ENCODE data around the gene MBD3. TPM values are rescaled to one million over a fixed set of nuclear protein-coding genes. Genes with fewer than 3 reads are reported as not detected.

The MBD3 gene
- polyA plus RNA-seq, 1 experiment, result 21.9 TPM

DNA sequence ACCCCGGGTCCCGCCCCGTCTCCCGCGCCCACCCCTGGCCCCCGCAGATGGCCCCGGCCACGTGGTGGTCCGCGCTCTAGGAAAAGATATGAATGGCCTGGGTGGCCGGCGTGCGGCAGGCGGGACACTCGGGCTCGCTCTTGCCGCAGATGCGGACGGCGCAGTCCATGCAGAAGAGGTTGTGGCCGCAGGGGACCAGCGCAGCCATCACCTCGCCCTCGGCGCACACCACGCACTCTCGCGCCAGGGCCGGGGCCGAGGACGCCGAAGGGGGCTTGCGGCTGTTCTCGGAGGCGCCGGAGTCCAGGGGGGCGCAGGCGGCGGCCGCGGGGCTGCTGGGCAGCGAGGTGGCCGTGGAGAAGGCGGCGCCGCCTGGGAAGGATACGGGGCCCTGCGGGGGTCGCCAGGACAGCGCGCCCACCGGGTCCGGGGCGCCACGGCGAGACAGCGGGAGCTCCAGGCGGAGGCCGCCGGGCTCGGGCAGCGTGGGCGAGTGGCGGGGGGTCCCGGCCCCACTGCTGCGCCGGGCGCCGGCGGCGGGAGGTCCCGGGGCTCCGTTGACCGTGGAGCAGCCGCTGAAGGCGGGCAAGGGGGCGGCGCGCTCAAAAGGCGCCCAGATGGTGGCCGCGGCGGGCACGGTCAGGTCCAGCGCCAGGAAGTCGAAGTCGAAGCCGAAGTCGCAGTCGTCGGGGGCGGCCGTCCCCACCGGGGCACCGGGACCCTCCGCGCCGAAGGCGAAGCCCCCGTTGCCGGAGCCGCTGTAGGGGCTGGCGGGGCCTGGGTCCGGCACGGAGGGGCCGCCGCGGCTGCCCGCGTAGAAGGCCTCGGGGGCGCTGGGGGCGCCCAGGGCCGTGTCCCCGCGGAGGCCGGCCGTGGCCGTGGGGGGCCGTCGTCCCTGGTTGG, 36.9 kb downstream of the MBD3 start:
- no peak overlapping the region for H3K4me3 ChIP-seq (ENCODE audit: low read depth, low read length)
- no peak overlapping the region for H3K27ac ChIP-seq (ENCODE audit: low read depth, low read length)
- CTCF ChIA-PET, result no interaction called here
- TF ChIP-seq, protein P1, sequence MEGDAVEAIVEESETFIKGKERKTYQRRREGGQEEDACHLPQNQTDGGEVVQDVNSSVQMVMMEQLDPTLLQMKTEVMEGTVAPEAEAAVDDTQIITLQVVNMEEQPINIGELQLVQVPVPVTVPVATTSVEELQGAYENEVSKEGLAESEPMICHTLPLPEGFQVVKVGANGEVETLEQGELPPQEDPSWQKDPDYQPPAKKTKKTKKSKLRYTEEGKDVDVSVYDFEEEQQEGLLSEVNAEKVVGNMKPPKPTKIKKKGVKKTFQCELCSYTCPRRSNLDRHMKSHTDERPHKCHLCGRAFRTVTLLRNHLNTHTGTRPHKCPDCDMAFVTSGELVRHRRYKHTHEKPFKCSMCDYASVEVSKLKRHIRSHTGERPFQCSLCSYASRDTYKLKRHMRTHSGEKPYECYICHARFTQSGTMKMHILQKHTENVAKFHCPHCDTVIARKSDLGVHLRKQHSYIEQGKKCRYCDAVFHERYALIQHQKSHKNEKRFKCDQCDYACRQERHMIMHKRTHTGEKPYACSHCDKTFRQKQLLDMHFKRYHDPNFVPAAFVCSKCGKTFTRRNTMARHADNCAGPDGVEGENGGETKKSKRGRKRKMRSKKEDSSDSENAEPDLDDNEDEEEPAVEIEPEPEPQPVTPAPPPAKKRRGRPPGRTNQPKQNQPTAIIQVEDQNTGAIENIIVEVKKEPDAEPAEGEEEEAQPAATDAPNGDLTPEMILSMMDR (IDR thresholded peaks at IDR 0.05; ENCODE audit: low read depth, low read length), result no peak
- H3K27me3 ChIP-seq (ENCODE audit: control insufficient read depth, insufficient read depth, low read length), result no peaks in the 10 kb centered on the region
- no peak for DNase-seq (ENCODE audit: low read depth, low spot score)
- POLR2A ChIA-PET, result no interaction called here
- no peaks in the 10 kb centered on the region; the same call in 1 of the 2 replicates for H3K9me3 ChIP-seq (ENCODE audit: control insufficient read depth, insufficient read depth, low read length)

DNA sequence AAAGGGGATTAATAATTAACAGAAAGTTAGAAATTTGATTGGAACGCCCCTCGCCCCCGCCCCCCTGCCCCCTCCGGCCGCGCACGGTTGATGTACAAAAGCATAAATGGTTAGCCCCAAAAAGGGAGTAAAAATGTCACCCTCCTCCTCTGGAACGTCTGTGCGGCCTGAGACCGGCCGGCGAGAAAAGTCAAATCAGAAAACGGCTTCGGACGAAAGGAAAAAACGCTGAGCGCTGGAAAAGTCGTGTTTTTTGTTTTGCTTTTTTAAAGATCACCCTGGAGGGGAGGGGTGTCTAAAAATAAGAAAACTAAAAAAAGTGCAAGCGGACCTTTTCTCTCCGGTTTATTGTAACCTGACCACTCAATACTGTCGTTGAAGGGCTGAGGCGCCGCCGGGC, 37.7 kb downstream of the MBD3 start:
- ChIA-PET POLR2A (no interaction called here), CTCF (no interaction called here)
- TF ChIP-seq, protein P1 (IDR thresholded peaks at IDR 0.05; ENCODE audit: low read depth, low read length), result no peak
- Histone ChIP-seq H3K27ac (ENCODE audit: low read depth, low read length) (no peak overlapping the region), H3K4me3 (ENCODE audit: low read depth, low read length) (no peak overlapping the region), H3K9me3 (ENCODE audit: control insufficient read depth, insufficient read depth, low read length) (no peaks in the 10 kb centered on the region; the same call in 1 of the 2 replicates), H3K27me3 (ENCODE audit: control insufficient read depth, insufficient read depth, low read length) (no peaks in the 10 kb centered on the region)
- no peak for DNase-seq (ENCODE audit: low read depth, low spot score)

DNA sequence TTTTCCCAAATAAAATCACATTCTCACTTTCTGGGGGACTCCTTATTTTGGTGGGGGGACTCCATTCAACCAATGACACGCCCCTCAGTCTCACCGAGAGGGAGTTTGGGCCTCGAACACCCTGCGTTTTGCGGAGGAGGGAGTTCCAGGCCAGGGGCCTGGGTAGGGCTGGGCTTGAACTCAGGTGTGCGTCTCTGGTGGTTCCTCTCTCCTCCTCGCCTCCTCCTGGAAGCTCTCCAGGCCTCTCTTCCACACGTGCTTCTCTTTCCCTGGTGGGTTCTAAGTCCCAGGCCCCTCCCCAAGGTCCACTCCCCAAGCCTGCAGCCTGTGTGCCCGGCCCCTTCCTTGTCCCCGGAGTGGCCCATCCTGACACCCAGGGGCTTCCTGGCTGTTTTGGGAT, 39.2 kb downstream of the MBD3 start:
- no peak for DNase-seq (ENCODE audit: low read depth, low spot score)
- CTCF ChIA-PET, result no interaction called here
- Histone ChIP-seq H3K27ac (ENCODE audit: low read depth, low read length) (no peak overlapping the region), H3K4me3 (ENCODE audit: low read depth, low read length) (no peak overlapping the region), H3K27me3 (ENCODE audit: control insufficient read depth, insufficient read depth, low read length) (no peaks in the 10 kb centered on the region), H3K9me3 (ENCODE audit: control insufficient read depth, insufficient read depth, low read length) (no peaks in the 10 kb centered on the region; the same call in 1 of the 2 replicates)
- TF ChIP-seq, protein P1 (IDR thresholded peaks at IDR 0.05; ENCODE audit: low read depth, low read length), result no peak
- POLR2A ChIA-PET, result no interaction called here

DNA sequence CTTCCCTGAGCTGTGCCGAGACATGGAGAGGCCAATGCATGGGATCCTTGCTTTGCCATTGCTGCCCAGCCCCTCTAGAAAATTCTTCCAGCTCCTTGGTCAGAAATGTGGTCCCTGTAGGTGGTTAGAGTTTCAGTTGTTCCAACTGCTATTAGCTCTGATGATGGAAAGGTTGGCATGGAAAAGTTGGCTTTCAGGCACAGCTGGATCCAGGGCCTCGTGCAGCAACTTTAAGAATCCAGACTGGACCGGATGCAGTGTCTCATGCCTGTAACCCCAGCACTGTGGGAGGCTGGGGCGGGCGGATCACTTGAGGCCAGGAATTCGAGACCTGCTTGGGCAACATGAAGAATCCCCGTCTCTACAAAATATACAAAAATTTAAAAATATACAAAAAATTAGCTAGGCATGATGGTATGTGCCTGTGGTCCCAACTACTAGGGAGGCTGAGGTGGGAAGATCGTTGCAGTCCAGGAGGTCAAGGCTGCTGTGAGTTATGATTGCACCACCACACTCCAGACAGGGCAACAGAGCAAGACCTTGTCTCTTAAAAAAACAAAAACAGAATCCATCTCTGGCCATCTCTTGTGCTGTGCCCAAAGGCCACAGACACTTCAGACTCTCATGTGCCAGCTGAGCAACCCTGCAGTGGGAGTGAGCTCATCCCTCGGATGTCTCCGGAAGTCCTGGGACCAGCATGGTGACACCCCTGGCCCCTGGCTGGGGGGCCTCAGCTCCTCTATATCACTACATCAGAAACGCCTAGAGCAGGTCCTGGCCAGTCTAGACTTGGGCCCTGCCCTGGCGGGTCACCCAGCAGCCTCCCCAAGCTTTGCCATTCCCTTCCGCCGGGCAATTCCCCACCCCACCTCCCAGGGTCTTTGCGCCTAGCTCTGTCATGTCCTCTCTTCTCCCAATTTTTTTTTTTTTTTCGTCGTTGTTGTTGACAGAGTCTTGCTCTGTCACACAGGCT, 41.3 kb downstream of the MBD3 start:
- ChIA-PET POLR2A (no interaction called here), CTCF (interaction anchor here (1.1 kb wide), 1 partner anchor 12 kb away, joined by 6 read pairs; no protein-coding TSS in a partner anchor)
- TF ChIP-seq, protein P1 (IDR thresholded peaks at IDR 0.05; ENCODE audit: low read depth, low read length), result no peak
- DNase-seq (ENCODE audit: low read depth, low spot score), result no peak
- Histone ChIP-seq H3K27me3 (ENCODE audit: control insufficient read depth, insufficient read depth, low read length) (no peaks in the 10 kb centered on the region), H3K9me3 (ENCODE audit: control insufficient read depth, insufficient read depth, low read length) (no peaks in the 10 kb centered on the region; the same call in 1 of the 2 replicates), H3K27ac (ENCODE audit: low read depth, low read length) (no peak overlapping the region), H3K4me3 (ENCODE audit: low read depth, low read length) (no peak overlapping the region)

All from AG04450 (cell line).